Measurements from ENCODE around the gene JMJD7.

JMJD7 gene

GRCh38 chr15:41868321-41868720 lies 40.4 kb downstream of the JMJD7 start:
- no peak for DNase-seq

DNA sequence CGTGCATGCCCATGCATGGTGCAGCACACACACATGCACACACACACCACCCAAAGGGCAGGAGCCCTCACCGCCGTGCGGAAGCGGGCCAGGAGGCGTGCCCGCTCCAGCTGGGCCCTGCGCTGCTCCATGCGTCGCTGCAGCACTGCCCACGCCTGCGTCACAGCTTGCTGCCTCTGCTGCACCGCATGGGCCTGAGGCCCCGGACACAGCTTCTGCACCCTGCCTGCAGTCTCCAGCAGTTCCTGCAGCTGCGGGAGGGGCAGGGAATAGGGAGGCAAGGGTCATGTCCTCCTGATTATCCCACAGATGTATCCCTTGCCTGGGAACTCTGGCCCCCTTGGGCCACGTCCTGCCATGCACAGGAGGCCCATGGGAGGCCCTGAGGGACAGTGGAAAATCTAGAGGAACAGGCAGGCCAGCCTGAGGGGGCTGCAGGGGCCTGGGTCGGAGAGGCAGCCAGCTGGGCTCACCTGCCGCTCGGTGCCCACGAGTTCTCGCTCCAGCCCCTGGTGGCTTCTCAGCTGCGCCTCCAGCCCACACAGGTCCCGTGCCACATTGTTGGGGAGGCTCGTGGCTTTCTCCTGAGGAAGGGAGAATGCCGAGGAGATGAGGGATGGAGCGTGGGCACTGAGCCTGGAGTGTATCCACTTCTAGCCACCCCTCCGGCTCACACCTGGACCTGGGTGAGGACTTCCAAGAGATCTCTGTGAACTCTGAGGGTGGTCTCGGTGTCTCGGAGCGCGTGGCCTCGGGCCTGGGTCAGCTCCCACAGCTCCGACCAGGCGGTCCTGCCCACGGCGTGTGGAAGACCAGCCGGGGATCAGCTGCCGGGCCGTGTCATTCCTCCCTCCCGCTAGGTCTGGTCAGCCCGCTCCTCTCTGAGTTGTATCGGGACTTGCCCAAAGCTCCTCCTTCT lies 42.1 kb downstream of the JMJD7 start:
- no peak for DNase-seq

DNA sequence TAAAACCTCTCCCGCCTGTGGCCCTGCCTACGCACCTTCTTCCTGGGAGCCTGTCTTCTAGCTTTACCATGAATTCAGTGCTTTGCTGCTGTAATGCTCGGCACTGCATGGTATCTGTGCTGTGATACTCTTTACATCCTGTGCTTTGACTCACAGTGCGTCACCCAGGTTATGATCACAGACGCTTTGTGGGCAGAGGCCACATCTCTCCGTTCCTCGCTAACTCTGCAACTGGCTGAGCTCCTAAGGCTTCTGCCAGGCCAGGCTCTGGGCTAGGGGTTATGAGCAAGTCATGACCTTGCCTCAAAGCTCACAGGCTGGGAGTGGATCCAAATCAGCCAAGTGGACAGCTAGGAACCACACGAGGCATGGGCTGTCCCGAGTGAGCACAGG lies 42.8 kb downstream of the JMJD7 start:
- DNase-seq, result no peak

- no peak for DNase-seq
These were observed 43.4 kb downstream of the JMJD7 start for GRCh38 chr15:41871175-41871905.

DNA sequence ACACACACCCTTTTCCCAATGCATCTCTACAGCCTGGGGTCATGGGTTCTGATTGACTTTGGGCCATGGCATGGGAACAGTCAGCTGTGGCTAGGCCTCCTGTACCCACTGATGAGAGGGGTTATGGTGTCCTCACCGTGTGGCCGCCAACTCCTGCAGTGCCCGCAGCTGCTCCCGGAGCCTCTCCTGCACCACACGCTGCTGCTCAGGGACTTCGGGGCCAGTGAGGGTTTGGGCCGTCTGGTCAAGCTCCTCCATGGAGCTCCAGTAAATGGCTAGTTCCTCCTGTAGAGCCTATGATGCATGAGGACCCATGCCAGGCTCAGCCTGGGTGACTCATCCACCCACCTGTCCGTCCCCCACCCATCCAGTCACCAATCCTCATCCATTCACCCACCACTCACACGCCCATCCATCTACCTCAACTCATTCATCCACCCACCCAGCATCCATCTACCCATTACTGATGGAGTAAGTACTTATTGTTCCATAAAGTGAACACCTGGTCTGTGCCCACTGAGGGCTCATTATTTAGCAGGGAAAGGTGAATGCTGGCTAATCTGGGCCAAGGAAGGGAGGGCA lies 44.4 kb downstream of the JMJD7 start:
- no peak for DNase-seq

DNA sequence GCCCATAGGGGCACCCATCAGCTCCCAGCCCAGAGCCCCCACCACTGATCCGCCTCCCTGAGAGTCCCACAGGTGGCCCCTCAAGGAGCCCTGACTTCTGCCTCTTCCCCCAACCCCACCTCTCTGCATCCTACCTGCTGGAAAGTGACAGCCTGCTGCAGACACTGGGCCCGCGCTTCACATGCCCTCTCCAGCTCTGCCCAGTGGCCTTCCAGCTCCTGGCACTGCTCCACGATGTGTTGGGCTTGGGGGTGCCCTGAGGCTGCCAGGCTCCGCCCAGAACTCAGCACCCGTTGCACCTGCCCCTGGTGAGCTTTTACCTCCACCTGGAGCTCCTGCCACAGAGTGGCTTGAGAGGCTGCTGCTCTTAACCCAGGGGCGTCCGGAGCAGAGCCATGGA lies 45.8 kb downstream of the JMJD7 start:
- no peak for DNase-seq

DNA sequence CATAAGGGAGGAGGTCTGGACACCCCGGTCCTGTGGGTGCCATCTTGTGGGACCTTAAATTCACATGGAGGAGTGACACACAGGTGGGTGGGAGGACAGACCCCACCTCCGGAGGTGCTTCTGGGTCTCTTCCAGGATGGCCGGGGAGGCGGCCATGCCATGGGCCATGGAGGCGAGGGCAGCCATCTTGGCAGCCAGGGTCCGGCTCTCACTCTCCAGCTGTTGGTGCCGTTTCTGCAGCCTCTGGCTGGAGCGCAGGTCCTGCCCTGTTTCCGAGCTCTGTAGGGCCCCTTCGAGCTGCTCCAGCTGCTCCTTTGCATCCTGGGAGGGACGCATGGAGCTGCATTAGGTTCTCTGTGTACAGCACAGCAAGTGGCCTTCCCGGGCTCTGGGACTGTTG lies 46.8 kb downstream of the JMJD7 start:
- DNase-seq, result no peak

DNA sequence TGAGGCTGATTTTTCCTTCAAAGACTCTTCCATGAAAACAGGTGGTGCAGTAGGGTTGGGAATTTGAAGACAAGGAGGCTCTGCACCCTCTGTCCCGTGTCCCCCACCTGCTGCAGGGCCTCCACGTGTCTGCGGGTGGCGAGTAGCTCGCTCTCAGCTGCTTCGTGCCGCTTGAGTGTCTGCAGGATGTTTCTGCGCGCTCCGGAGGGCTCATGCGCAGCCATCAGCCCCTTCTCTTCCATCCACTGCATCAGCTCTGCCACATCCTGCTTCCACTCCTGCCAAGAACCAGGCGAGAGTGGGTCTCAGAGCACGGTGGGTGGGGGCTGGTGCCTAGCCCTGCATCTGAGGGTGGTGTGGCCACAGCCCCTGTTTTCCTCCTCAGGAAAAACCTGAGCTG lies 48.1 kb downstream of the JMJD7 start:
- DNase-seq, result no peak

DNA sequence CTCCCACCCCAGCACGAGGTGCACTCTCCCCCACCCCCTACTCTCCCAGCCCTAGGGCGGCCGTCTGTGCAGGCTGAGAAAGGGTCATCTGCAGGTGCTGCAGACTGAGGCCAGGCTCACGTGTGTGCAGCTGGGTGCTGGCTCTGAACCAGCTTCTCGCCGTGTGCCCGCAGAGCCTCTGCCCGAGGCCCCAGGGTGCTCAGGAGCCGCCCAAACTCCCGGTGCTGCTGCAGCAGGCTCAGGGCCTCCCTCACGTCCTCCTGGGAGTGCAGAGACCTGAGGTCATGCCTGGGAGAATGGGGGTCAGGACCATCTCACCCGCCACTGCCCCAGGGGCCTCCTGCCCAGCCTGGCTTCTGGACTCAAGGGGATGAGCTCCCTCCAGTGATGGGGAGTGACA lies 48.8 kb downstream of the JMJD7 start:
- DNase-seq, result no peak

DNA sequence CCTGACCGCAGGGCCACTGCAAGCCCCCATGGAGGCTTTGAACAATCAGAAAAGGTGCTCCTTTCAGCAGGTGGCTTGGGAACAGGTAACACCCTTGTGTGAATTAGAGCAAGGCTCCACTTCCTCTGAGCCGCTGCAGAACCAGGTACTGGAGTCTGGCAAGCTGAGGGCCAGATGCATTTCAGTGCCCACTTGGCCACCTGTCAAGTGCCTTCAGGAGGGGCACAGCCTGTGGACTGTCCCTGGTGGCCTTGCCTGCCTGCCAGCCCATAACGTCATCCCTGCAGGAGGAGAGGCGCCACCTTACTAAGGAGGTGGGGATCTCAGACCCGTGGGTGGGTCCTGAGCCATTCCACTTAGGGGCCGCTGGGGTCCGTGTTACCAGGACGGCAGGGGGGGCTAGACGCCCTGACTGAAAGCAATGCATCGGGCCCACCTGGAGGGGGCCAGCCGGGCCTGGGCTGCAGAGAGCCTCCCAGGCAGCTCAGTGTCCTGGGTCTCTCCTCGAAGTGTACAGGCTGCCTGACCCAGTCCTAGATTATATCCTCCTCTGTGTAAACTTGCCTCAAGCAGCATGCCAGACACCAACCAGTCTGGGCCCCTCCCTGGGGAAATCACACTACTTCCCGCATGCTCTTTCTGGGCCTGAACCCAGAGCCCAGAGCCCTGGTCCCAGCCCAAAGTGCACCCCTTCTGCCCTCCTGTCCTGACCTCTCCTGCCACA lies 49.9 kb downstream of the JMJD7 start:
- DNase-seq, result no peak

- no peak for DNase-seq
These were observed 50.4 kb downstream of the JMJD7 start for GRCh38 chr15:41878355-41878699.

DNA sequence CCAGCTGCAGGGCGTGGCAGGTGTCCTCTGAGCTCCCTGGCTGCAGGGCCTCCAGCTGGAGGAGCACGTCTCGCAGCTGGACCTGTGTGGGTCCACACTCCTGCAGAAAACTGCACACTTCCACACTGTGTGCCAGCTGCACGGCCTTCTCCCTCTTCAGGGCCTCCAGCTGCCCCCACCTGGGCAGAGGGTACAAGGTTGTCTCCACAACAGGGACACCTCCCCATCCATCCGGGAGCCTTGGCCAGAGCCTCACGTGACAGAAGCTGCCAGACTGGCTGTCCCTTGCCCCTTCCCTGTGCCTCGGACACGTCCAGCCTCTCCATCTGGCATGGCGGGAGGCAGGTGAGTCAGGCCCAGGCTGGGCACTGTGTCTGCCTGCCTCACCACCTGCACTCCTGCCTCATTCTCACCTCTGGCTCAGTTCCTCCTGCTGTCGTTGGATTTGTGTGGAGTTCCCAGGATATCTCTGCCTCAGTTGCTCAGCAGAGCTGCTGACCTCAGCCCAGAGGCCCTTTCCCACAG lies 51.5 kb downstream of the JMJD7 start:
- DNase-seq, result no peak

DNA sequence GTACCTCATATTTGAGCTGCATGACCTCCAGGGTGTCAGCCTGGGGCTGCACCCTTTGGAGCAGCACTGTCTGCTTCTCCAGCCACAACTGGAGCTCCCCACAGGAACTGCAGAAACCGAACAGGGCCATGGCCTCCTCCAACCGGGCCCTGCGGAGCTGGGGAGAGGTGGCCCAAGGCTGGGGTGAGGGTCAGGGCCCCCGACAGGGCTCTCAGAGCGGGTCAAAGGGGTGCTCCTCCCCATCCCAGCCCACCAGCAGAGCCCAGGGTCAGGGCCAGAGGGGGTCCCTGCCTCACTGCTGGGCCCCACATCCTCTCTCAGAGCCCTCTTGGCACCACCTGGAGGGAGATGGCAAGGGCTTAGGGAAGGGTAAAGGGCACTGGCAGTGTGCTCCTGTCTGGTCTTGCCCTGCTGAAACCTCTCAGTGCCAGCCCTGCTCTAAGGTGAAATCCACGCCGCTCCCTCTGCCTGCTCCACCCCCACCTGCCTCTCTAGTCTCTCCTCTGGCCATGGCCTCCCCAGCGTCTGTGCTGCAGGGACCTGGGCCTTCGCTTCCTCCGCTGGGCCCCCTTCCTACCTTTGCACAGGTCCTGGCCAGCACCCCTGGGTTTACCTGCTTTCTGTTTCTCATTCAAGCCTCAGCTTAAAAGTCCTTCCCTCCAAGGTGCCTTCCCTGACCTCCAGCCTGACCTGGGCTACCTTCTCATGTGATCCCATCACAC lies 52.4 kb downstream of the JMJD7 start:
- no peak for DNase-seq

- DNase-seq, result no peak
These were observed 53.2 kb downstream of the JMJD7 start for GRCh38 chr15:41881086-41881485.

DNA sequence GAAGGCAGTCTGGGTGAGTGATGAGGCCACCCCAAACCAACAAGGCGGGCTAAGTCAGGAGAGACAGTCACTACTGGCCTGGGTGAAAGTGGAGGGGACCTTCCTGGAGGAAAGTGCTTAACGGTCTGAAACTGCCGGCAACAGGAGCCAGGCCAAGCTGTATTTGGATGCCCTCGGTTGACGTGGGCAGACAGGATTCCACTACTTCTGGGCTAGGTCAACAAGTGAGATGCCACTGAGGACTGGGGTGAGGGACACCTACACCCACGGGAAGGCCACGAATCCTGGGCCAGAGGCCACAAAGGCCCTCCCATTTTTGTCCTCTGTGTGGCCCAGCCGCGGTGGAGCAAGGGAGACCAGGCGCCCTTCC lies 53.6 kb downstream of the JMJD7 start:
- DNase-seq, result no peak

GRCh38 chr15:41881920-41882688 lies 54.2 kb downstream of the JMJD7 start:
- DNase-seq, result no peak

GRCh38 chr15:41882689-41883483 lies 55.0 kb downstream of the JMJD7 start:
- DNase-seq, result no peak

DNA sequence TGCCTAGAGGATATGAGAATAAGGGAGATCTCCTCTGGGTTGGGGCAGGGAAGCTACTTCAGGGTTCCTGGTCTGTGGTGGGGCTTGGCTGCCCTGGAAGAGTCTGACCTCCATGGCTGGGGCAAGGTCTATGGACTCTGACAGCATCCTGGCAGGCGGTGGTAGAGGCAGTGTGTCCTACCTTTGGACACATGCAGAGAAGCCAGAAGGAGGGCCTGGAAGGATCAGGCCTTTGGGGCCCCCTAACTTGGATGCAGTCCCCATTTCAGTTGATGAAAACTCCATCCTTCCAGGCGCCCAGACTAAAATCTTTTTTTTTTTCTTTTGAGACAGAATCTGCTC lies 55.6 kb downstream of the JMJD7 start:
- no peak for DNase-seq

DNA sequence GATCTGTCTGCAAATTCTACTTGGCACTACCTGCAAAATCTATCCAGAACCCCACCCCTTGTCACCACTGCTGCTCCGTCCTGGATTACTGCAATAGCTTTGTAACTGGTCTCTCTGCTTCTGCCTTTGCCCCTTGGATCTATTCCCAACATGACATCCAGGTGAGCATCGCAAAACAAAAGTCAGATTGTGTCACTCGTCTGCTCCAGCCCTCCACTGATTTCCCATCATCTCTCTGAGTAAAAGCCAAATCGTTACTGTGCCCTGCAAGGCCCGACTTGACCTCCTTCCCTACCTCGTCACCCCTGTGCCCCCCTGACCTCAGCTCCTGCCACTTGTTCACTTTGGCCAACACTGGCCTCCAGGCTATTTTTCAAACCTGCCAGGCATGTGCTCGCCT lies 56.6 kb downstream of the JMJD7 start:
- no peak for DNase-seq

DNA sequence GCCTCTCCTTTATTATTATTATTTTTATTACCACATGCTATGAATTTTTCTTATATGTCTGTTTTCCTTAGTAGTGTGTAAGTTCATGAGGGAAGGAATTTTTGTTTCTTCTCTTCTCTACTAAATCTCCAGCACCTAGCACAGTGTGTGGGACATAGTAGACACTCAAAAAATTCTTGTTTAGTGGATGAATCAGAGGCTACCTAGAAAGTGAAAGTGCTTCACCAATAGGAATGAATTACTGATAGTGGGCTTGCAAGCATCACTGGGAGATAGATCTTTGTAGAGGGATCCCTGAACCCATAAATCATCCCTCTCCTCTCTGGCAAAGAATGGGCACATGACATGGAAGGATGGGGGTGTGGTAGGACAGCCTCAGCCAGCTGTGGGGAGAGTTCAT lies 57.4 kb downstream of the JMJD7 start:
- no peak for DNase-seq

DNA sequence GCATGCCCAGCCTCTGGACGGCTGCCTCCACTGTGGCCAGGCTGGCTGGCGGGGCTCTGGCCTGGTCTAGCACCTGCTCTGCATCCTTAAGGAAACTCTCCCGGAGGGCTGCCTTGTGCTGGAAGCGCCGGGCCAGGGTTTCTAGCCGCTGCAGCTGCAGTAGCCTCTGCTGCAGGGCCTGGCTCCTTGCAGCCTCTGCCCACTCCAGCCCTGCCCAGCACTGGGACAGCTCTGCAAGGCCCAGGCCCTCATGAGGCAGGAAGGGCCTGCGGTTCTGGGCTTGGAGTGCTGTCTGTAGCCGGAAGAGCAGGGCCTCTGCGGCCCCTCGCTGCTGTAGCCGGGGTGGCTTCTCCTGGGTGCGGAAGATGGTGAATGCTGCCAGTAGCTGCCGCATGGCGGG lies 57.9 kb downstream of the JMJD7 start:
- DNase-seq, result no peak
